ENCODE measurements around the gene ADGRL1.

DNA sequence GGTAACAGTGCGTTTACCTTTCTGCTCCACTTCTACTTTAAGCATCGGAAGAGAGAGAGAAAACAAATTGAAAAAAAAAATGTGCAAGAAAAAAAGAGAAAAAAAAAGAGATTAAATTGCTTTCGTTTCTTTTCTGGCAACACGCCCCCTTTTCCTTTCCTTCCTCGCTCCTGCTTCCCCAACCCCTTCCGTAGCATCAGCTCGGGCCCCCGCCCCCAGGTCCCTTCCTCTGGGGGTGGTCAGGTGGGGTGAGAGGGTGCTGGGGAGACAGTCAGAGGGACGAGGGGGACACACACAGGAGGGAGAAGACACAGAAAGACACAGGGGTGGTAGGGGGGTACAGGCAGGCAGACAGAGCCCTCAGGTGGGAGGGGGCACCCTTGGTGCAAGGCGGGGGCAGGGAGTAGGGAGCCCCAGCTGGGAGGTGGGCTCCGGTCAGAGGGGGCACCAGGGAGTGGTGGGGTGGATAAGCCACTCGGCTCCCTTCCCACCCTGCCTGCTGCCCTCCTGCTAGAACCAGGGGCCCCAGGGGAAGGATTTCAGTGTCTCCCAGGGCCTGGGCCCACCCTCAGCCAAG is 38.9 kb downstream of the ADGRL1 start:
- TF ChIP-seq, protein P1, sequence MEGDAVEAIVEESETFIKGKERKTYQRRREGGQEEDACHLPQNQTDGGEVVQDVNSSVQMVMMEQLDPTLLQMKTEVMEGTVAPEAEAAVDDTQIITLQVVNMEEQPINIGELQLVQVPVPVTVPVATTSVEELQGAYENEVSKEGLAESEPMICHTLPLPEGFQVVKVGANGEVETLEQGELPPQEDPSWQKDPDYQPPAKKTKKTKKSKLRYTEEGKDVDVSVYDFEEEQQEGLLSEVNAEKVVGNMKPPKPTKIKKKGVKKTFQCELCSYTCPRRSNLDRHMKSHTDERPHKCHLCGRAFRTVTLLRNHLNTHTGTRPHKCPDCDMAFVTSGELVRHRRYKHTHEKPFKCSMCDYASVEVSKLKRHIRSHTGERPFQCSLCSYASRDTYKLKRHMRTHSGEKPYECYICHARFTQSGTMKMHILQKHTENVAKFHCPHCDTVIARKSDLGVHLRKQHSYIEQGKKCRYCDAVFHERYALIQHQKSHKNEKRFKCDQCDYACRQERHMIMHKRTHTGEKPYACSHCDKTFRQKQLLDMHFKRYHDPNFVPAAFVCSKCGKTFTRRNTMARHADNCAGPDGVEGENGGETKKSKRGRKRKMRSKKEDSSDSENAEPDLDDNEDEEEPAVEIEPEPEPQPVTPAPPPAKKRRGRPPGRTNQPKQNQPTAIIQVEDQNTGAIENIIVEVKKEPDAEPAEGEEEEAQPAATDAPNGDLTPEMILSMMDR (IDR thresholded peaks at IDR 0.05 in 8 of 11, conservative IDR thresholded peaks at IDR 0.05 in 3 of 11), result no peak
- TF ChIP-seq POLR2AphosphoS5 (IDR thresholded peaks at IDR 0.05), result no peak

All from spleen (tissue), 7 donors.